Omental fat pad (tissue), 4 donors: ENCODE data around the gene DDX21. TPM values are rescaled to one million over a fixed set of nuclear protein-coding genes. Genes with fewer than 3 reads are reported as not detected.

Experiments
- ATAC-seq: fragments of 150-250 bp; one replicate; pipeline ENCODE4 v1.9.1; 2016; ENCODE audit warnings: mild to moderate bottlenecking, moderate library complexity; ENCODE audit not compliant: low FRiP score
- DNase-seq: peaks from one replicate; pipeline ENCODE4 v3.0.0-alpha.2; 2019; ENCODE audit warnings: low spot score
- total RNA-seq, 4 donors: library from RNA; depleted of rRNA; stranded (reverse); fragments of >200 nt; gene quantifications; one replicate each; pipeline ENCODE4 v1.1.0, GENCODE V29; 2016
- TF ChIP-seq, protein P1 (sequence below), 3 donors: fragments of 450-650 bp; IDR thresholded peaks; one replicate each; pipeline ENCODE4 v1.5.1; 2016 to 2017; ENCODE audit warnings: antibody characterized with exemption in 3 of 3, mild to moderate bottlenecking in 3 of 3, moderate library complexity in 2 of 3

DDX21 gene
- total RNA-seq, 4 donors from 2014 or later, result 46.0 to 340 (median 92.6) TPM

DNA sequence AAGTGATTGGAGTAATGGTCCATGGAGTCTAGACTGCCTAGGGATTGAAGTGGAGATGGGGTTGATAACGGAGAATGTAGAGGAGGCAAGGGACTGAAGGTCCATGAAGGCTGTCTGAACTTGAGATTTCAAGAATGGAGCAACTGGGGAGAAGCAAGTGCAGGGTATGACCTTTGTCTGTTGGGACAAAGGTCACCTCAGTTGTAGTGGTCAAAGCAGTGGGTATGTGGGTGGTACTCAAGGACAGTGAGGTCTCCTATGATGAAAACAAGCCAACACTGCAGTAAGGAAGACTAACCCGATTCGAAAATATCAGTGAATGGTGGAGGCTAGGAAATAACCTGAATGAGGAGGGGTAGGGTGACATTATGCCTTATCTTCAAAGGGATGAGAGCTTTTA lies 5.4 kb upstream of the DDX21 start:
- DNase-seq (no peak), ATAC-seq (no peak)
- TF ChIP-seq, protein P1, sequence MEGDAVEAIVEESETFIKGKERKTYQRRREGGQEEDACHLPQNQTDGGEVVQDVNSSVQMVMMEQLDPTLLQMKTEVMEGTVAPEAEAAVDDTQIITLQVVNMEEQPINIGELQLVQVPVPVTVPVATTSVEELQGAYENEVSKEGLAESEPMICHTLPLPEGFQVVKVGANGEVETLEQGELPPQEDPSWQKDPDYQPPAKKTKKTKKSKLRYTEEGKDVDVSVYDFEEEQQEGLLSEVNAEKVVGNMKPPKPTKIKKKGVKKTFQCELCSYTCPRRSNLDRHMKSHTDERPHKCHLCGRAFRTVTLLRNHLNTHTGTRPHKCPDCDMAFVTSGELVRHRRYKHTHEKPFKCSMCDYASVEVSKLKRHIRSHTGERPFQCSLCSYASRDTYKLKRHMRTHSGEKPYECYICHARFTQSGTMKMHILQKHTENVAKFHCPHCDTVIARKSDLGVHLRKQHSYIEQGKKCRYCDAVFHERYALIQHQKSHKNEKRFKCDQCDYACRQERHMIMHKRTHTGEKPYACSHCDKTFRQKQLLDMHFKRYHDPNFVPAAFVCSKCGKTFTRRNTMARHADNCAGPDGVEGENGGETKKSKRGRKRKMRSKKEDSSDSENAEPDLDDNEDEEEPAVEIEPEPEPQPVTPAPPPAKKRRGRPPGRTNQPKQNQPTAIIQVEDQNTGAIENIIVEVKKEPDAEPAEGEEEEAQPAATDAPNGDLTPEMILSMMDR (IDR thresholded peaks at IDR 0.05), result no peak

DNA sequence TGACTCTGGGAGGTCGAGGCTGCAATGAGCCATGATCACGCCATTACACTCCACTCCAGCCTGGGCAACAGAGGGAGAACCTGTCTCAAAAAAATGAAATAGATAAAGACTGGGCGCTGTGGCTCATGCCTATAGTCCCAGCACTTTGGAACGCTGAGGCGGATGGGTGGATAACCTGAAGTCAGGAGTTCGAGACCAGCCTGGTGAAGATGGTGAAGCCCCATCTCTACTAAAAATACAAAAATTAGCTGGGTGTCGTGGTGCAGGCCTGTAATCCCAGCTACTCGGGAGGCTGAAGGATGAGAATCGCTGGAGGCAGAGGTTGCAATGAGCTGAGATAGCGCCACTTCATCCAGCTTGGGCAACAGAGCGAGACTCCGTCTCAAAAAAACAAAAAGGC lies 1.1 kb upstream of the DDX21 start:
- no peak for ATAC-seq
- TF ChIP-seq, protein P1 (IDR thresholded peaks at IDR 0.05), result no peak
- DNase-seq, result no peak

DNA sequence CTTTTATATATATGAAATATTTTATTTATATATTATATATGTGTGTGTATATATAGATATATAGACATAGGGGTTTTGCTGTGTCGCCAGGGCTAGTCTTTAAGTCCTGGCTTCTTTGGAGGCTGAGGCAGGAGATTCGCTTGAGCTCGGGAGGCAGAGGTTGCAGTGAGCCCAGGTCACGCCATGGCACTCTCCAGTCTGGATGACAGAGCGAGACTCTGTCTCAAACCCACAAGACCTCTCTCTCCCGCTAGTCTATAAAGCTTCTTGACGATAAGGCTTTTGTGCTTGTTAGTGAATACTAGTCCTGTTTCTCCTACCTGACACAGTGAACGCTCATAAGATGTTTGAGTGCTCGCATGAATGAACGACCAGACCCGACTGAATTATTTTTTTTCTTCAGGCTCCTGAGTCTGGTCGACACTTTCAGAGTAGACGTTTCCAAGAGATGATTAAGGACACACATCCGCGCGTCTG lies 577 bp upstream of the DDX21 start:
- TF ChIP-seq, protein P1 (IDR thresholded peaks at IDR 0.05), result no peak
- ATAC-seq (peak; percentile 1), DNase-seq (no peak)

DNA sequence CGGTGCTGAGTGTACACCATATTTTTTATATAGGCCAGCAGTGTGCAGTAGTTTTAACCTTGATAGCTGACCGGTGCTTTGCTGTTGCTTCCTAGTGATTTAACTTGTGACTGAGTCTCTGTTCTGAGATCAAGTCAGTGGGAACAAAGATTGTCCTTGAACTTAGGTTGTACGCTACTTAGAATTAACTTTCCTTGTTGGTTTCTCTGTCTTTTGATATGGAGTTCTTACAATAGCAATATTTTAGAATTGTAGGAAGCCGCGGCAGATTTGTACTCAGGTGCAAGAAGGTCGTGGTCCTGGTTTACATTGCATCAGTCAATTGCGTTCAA lies 1.3 kb downstream of the DDX21 start:
- TF ChIP-seq, protein P1 (IDR thresholded peaks at IDR 0.05), result no peak
- no peak for DNase-seq
- ATAC-seq, result no peak

DNA sequence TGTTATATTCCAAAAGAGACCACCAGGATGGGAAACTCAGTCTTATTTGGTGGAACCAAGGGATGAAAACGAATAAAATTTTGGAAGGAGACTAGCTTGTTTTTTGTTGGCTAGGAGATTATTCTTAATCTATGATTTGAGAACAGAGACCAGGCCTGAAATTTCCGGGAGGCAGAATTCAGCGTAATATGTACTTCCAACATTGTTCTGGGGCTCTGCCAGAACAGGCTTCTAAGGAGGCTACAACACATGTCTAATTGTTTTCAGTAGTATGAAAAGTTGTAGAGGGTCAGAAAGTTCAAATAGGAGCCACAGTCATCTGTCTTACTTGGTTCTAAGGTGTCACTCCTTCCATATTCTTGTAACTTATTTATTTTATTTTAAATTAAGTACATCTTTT lies 1.7 kb downstream of the DDX21 start:
- no peak for ATAC-seq
- no peak for DNase-seq
- TF ChIP-seq, protein P1 (IDR thresholded peaks at IDR 0.05), result no peak

DNA sequence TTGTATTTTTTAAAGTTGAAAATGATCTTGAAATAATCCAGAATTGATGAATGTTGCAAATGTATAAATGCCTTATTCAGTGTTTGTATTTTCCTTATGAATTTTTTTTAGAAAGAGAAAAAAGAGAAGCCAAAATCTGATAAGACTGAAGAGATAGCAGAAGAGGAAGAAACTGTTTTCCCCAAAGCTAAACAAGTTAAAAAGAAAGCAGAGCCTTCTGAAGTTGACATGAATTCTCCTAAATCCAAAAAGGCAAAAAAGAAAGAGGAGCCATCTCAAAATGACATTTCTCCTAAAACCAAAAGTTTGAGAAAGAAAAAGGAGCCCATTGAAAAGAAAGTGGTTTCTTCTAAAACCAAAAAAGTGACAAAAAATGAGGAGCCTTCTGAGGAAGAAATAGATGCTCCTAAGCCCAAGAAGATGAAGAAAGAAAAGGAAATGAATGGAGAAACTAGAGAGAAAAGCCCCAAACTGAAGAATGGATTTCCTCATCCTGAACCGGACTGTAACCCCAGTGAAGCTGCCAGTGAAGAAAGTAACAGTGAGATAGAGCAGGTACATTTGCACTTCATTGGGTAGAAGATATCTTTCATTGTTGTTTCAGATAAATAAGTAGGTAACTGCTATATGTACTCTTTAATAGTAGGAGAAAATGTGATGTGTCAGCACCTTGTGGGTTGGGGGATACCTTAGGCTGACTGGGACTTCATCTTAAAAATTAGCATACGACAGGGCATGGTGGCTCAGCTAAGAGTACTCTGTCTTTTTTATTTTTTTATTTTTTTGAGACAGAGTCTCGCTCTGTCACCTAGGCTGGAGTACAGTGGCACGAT lies 3.9 kb downstream of the DDX21 start:
- TF ChIP-seq, protein P1 (IDR thresholded peaks at IDR 0.05), result no peak
- no peak for DNase-seq
- no peak for ATAC-seq

DNA sequence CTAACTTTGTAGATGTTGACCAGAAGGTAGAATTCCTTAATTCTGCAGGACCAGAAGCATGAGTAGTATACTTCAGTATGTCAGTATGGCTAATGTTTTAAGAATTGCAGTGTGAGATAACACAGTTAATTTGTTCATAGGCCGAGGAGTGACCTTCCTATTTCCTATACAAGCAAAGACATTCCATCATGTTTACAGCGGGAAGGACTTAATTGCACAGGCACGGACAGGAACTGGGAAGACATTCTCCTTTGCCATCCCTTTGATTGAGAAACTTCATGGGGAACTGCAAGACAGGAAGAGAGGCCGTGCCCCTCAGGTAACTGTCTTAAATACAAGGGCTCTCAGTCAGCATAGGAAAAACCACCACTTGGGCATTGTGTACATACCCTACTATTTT lies 7.2 kb downstream of the DDX21 start:
- ATAC-seq (no peak), DNase-seq (no peak)
- TF ChIP-seq, protein P1 (IDR thresholded peaks at IDR 0.05), result no peak
